ELR (cell line): ENCODE measurements around the gene OARD1.
A peak's percentile ranks its signal among the peaks of the same experiment; 100 is the strongest.

Experiments
- DNase-seq: peaks from one replicate; pipeline ENCODE4 v3.0.0-alpha.2; 2015; ENCODE audit warnings: low read depth

The OARD1 gene

DNA sequence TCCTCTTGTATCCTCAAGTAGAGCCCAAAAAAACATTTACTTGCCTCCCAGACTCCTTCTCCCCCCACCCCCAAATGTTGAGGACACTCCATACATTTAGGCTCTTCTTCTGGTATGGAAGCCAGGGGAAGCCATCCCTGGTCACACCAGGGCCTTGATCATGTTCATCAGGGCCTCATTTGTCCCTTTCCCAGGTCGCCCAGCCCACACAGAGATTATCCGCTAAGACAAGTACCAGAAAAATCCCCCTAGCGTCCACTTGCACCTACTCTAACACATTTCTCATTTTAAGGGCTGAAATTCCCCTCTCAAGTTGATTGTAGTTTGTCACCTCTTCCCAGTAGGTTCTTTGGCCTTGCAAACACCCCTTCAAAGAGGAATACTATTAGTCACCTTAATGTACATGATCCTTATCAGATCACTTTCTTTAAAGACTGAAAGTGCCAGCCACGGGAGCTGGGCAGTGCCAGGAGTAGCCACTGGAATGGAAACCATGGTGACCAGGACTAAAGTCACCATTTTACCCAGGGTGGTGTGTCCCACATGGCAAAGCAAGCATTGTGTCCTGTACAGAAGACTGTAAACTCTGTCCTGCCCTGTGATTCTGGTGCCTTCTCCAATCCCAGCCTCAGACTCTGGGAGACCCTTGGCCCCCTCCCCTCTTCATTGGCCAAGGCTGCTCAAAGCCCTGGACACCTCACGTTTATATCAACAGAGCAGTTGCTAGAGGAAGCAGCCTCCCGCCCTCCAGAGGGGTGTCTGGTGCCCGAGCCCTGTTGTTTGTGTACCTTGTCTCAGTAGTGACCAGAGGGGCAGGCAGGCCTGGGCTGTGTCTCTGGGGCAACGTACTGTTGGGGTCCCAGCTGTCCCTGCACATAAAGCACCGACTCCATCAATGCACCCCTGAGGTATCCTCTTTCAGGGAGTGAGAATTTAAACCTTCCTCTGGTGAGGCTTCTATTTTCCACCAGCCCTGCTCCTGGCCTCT, 24.1 kb downstream of the OARD1 start:
- DNase-seq = no peak

DNA sequence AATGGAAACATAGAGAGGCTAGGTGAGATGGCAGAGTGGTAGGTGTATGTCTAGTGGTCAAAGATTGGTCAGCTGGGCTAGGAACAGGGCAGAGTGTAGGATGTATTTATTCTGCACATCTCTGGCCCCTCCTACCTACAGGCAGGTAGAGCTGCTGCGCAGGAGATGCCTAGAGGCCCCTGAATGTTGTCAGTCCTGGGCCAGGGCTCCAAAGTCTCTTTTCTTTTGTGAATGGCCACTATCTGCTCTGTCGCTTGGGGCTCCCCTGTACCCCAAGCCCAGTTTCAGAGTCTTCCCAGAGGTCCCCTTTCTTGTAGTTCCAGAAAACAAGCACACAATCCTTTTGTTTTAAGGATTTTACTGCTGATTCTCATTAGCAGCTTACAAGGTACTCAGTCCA, 24.9 kb downstream of the OARD1 start:
- DNase-seq = no peak

DNA sequence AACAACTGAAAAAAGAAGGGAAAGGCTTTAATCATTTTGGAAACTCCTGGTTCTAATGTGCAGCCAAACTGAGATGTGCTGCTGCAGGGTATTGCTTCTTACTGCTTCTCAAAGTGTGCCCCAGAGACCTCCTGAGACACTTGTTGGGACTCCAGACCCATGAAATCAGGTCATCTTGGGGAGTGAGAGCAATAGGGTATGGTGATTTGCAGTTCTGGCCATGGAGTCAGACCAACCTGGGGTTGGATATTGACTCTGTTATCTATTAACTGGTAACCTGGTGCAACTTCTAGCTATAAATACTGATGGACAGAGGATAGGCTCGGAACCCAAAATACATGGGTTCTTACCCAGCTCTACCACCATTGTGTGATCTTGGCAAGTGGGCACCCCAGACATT, 26.1 kb downstream of the OARD1 start:
- no peak for DNase-seq

DNA sequence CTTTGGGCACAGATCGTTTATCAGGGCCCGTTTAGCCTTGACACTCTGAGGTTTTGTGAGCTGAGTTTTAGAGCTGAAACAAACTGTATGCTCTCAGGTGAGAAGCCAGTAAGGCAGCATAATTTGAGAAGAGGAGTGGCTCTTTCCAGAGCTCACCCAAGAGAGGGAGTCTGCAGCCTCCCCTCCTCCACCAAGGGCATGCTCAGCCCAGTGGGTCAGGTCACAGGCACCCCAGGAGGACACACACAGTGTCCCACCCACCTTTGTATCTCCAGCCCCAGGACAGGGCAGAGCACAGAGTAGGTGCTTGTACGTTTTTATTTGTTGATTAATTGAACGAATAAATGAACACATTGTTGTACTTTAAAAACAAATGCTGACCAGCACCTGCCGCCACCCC, 26.5 kb downstream of the OARD1 start:
- DNase-seq = no peak

DNA sequence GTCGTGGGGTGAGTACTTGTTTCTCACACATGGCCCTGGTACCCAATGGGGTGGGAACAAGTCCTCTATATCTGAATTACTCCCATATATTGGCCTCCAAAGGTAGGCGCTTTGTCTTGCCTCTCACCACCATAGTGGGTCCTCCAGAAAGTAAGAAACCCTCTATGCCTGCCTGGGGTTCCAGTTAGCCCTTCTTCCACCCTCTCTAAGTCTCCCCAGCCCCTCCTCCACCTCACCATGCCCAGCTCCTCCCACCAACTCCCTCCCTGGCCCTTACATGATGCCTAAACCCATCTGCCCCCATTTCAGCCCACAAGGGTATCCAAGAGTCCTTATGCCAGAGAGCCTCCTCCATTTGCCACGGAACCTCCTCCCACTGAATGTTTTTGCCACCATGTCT, 29.0 kb downstream of the OARD1 start:
- DNase-seq = no peak

DNA sequence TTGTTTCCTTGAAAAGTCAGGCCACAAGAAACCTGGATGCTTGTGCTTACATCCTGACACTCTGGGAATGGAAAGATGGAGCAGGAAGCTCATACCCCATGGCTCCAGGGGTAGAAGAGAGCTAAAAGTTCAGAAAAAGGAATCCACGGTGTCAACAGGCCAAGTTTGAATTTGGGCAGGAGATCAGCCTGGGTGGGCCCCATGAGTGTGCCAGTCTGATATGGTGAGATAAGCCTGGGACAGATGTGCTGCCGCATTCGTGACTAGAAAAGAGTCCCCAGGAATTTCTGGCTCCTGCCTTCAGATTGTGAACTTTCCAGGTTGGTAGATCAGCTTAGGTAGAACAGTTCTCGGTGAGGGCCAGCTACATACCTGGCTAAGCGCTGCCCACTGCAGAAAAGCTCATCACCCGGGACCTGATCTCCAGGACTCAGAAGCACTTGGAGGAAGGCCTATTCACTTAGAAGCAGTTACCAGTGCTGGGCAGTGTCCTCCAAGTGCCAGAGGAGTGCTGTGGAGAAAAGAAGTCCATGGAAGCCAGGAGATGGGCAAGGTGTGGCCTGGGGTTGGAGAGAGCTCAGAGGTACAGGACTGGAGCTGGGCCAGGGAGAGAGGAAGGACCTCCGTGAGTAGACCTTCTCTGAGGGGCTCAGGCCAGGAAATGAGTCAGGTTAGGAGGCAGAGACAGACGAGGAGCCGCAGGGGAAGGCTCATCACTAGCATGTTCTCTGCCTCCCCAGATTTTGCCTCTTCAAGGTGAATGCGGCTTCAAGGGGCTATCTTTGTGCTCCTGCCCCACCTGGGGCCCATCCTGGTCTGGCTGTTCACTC, 29.7 kb downstream of the OARD1 start, which contains the start of gene TSPO2:
TSPO2 (plus strand) TSS at position 242 of the 830 bp plus-strand sequence; CDS start at position 761, 519 bp downstream.
- DNase-seq = peak; percentile 66

DNA sequence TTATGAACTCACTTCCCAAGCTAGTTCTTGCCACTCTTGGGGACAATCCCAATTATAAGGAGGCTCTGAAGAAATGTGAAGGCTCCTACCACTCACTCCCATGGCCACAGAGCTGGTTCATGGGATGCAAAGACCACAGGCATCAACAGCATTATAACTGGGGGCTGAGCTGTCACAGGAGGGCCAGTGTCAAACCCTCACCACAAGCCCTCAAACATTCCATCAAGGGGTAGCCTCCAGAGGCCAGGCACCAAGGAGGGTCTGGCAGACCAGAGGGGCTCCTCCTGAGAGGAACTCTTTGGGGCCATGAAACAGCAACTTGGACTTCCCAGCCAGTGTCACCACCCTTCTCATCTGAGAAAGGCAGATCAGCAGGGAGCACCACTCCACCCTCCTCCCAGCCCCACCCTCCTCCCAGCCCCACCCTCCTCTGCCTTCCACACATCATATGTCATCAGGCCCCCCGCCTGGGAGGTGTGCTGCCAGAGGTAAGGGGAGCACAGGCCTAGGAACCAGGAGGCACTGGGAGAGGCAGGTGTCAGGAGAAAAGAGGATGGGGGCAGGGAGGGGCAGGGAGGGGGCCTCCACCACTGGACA, 31.1 kb downstream of the OARD1 start:
- DNase-seq = no peak

DNA sequence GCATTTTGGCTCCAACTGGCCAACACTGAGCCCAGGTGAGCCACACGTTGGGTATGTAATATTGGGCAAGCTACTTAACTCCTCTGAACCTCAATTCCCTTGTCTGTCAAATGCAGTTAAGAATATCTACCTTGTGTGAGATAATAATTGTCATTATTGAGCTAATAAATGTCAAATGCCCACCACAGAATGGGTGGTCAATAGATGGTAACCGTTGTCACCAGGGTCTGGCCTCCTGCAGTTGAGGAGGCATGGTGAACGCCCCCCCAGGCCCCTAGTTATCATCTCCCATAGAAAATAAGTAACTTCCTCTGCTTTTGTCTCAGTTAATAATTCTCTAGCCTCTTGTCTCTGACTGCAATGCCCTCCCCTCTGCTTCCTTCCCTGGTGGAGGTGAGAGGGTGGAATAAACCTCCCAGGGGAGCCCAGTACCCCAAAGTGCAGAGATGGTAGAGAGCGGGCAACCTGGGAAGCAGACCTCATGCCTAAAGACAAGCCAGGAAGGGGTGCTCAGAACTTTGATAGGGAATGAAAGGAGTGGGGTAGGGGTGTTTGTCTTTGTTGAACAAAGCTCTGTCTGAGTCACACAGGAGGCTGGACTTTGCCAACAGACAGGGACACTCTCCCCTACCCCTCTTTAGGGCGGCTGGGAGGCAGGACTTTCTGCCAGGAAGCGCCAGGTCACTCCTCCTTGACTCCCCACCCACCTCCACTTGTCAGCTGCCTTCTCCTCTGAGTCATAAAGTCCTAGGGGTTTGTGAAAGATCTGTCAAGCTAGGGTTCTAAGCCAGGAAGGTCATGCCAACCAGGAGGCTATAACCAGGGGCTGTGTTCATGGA, 31.8 kb downstream of the OARD1 start:
- DNase-seq = peak; percentile 59

DNA sequence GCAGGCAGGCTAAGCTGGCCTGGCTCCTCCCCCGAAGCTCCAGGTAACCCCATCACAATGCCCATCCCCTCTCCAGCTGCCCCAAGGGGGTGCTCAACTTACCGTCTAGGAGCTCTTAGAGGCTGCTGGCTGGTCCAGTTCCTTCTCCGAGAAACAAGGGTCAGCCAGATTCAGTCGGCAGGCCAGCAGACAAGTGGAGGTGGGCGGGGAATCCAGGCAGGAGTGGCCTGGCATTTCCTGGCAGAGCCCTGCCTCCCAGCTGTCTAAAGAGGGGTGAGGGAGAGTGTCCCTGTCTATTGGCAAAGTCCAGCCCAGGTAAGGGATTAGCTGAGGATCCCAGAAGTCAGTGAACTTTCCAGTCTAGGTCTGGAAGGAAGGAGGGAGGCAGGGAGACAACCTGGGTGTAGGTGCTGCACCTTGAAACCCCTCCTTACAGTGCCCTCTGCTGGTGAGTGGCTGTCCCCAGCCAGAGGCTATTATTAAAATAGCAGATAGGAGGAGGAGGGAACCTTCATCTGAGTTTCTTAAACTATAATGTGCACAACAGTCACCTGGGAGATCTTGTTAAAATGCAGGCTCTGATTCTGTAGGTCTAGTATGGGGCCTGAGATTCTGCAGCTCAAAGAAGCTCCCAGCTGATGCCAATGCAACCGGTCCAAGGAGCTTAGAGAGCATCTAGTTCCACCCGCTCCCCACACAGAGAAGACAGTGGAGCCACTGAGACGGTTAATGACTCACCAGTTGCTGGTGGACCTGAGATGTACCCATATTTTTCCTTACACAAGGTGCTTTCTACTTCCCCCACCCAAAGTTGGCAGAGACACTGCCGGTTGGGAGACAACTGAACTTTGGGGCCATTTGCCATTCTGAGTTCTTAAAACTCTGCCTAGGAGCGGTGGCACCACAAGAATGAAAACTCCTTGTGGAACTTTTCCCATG, 32.8 kb downstream of the OARD1 start, which contains the start of gene UNC5CL:
UNC5CL (minus strand) TSS at position 162 of the 939 bp plus-strand sequence. CDS start 4,147 bp downstream, outside the sequence.
- peak; percentile 55 for DNase-seq

DNA sequence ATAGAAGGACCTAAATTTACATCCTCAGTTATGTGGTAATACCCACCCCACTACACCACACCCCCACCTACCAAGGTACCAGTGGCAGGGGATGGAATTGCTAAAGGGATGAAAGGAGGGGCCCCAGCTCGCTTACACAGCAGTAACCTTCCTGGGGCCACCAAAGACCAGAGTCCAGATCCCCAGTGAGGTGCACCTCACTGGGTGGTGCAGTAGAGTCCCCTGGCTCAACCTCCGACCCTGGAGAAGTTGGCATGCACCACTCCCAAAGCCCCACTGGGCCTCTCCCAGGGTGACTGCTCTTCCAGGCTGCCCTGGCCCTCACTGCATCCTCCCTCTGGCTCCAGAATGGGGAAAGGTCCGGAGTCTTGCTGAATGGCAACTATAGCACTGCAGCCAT, 34.0 kb downstream of the OARD1 start:
- no peak for DNase-seq

DNA sequence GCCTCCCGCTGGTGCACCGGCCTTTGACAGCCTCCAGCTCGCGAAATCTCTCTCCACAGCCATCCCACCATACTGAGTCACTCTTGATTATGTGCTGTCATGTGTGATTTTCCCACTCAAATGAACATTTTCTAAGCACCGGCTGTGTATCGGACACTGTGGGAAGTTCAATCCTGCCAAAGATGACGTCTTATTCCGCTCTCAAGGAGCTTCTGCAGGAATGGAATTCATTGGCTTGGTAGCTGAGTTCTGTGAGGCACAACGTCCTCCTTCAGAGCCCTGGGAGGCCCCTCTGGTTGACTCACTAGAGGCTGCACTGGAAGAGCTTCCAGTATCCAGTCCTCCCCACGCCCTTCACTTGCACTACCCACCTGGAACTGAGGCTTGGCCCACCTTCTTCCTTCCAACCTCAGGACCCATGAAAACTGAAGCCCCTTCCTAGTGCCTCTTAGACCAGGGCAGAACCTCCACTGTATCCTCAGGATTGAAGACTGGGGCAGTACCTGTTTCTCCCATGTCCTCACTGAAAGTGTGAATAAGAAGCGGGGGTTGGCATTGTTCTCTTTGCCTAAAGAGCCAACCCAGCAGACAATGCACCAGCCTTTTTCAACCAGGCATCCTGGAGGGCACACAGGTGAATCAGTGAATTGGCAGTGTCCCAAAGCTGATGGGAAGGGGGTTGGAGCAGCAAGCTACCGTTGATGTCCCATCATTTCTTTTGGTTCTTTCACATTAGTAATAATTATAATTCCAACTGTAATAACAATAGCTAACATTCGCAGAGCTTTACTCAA, 34.9 kb downstream of the OARD1 start:
- DNase-seq = no peak

DNA sequence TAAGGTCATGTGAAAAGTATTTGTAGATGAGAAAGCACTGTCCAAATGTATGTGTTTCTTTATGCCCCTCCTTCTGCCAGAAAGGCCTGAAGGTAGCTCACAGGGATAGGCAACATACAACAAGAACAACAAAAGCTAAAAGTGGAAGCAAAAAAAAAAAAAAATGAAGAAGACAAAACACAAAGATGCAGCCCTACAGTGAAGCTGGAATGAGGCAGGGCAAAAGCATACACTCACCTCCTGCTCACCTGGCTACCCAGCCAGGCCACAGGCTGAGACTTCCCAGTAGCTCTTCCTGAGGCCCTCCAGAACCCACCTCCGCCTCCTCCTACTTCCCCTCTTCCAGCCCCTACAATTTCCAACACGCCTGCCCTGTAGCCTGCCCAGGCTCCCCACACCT, 35.6 kb downstream of the OARD1 start:
- DNase-seq = no peak

DNA sequence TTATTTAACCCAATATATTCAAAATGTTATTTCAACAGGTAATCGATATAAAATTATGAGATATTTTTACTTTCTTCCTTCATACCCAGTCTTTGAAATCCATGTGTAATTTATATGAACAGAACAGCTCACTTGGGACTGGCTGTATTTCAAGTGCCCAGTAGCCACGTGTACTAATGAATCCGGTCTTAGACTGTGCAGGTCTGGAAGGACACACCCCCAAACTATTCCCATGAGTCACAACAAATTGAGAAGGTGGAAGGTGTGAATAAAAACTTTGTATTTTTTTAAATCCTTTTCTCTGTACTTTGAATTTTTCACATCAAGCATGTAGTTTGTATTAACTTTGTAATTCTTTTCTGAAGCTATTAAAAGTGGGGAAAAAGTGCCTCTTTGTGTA, 36.0 kb downstream of the OARD1 start:
- no peak for DNase-seq

DNA sequence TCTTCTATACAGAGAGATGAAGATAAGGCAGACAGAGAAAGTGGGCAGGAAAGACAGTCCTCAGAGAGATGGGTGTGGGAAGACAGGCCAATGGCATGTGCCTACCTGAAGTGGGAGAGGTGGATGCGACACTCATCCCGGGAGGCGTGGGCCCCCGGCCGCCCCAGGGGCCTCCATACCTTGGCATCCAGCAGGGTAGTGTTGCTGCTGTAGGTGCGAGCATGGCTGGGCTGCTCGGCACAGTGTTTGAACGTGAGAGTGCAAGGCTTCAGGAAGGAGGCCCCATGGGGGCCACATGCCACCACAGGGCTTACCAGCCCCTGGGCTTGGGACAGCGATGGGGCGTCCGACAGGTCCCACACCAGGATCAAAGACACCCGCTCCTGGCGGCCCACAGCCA, 38.4 kb downstream of the OARD1 start:
- no peak for DNase-seq

DNA sequence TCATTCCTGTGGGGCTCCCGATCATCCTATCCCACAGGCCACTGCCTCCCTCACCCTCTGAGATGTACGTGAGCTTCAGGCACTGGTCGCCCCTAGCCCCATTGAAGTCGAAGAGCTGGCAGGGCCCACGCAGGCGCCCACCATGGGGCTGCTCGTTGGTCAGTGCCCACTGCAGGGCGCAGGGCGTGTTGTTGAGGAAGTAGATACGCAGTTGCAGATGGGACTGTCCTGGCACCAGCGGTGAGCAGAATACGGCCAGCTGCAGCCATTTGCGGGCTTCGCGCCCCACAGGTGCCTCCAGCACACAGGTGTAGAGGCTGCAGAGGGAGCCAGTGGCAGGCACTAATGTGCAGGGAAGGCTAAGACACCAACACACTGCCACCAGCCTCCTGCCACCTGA, 39.3 kb downstream of the OARD1 start:
- no peak for DNase-seq

DNA sequence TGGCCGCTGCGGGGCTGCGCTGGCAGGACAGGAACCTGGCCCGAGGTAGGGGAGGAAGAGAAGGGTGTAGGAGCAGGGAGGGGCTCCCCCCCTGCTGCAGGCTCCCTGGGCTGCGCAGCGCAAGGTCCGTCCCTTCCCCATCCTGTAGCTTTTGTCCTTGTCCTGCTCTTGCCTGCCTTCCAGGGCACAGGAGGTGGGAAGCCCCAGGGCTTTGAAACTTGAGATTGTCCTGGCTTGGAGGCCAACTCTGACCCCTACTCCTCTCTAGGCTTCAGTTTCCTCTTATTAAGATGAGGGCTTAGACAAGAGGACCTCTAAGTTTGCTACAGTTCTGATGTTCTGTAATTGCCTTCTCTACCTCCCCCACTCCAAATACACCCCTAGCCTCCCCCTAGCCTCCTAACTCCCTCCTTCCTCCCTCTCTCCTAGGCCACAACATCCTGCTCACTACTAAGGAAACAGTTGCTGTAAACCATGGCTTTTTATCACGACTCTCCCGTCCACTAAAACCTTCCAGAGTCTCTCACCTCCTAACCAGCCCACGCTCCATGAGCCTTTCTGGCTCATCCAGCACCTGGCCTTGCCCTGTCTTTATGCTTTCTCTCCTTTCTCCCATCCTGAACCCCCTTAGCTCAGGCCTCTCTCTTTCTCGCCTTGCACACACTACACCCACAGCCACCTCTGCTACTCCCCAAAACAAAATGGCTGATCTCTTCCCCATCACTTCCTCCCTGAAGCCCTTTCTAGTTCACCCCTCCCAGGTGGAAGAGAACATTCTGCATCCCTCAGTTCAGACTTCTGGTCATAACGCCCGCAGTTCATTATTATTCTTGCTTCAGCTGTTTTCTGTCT, 43.4 kb downstream of the OARD1 start:
- no peak for DNase-seq

DNA sequence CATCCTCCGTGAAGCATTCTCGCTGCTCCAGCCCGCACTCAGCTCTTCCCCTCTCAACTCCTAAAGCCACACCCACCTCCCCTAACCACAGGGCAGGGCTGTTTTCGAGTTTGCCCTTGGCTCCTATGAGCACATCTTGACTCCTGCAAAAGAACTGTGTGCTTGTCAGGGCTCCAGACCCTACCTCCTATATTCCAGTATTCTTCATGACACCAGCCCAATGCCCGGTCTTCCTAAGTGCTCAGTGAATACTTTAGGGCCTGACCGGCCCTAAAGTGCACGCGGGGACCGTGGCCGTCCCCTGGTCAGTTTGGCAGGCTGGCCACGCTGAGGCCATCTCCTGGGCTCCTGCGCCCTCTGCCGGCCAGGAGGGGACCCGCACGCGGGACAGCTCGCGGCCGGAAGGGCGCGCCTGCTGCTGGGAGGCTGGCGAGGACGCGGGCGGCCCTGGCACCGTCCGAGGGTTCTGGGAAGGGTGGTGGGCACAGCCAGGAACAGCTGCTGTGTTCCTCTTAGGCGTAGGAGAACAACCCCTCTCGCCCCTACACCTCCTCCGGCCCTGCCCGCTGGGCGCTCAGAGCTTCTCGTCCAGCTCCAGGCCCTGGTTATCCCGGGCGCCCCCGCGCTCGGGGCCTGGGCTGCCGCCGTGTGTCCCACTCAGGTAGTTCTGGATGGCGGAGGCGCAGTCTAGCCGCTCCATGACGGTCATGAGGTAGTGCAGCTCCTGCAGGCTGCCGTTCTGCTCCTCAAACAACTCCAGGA, 44.2 kb downstream of the OARD1 start:
- peak; percentile 71 for DNase-seq

DNA sequence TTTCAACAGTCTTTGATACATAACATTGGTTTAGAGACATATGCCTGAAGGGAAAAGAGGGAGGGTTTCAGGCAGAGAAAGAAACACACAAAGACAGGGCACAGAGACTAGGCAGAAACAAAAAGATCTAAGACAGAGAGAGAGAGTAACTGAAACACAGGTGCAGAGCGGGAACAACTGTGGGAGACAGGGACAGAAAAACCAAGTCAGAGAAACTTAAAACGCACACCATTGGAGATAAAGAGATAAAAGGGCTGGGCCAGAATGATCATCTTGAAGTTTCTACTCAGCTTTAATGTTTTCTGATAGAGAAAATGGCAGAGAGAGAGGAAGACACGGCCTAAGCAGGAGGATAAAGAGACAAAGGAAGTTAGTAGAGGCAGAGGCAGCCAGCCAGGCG, 44.9 kb downstream of the OARD1 start:
- DNase-seq = no peak
